Measurements from ENCODE around the gene SOX6.

DNA sequence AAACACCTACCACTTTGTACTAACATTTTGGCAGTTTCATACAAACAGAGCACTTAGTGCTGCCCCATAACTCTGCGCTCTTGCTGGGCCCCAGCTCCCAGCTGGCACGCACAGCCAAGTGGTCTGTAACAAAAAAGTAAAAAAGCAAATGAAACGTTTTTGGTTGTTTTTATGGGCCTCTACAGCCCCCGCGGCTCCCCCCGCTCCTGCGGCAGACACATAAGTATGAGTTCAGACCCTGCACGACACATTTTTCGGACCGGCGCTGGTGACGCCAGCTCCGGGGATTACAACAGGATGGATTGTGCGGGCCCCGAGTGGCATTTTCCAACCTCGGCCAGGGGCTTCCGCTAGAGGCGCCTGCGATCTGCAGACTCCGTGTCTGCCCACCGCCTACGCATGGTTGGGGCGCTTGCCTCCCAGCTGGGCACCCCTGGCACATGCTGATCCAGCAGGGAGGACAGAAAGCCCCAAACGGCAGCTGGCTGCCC lies 418.2 kb downstream of the SOX6 start:
- TF ChIP-seq, protein P1, sequence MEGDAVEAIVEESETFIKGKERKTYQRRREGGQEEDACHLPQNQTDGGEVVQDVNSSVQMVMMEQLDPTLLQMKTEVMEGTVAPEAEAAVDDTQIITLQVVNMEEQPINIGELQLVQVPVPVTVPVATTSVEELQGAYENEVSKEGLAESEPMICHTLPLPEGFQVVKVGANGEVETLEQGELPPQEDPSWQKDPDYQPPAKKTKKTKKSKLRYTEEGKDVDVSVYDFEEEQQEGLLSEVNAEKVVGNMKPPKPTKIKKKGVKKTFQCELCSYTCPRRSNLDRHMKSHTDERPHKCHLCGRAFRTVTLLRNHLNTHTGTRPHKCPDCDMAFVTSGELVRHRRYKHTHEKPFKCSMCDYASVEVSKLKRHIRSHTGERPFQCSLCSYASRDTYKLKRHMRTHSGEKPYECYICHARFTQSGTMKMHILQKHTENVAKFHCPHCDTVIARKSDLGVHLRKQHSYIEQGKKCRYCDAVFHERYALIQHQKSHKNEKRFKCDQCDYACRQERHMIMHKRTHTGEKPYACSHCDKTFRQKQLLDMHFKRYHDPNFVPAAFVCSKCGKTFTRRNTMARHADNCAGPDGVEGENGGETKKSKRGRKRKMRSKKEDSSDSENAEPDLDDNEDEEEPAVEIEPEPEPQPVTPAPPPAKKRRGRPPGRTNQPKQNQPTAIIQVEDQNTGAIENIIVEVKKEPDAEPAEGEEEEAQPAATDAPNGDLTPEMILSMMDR (IDR thresholded peaks at IDR 0.05), result peak in 1 of 5 experiments; percentile 6
- no peak for TF ChIP-seq EP300 (IDR thresholded peaks at IDR 0.05; ENCODE audit: low read depth)
- no peak for TF ChIP-seq POLR2A (IDR thresholded peaks at IDR 0.05)
- no peak for TF ChIP-seq POLR2AphosphoS5 (IDR thresholded peaks at IDR 0.05)
